ENCODE data around the gene IMPDH2.

- TF ChIP-seq CTCF (conservative IDR thresholded peaks at IDR 0.05; ENCODE audit: low read depth, low read length), result 0 out of 2 replicates have a peak, but pooled peaks have one; percentile 6
- TF ChIP-seq CEBPB (IDR thresholded peaks at IDR 0.05; ENCODE audit: low read depth, low read length), result peak; percentile 97
- TF ChIP-seq POLR2A (IDR thresholded peaks at IDR 0.05; ENCODE audit: low read depth, low read length), result peak; percentile 98
- TF ChIP-seq SMC3 (IDR thresholded peaks at IDR 0.05; ENCODE audit: low read depth, low read length), result peak; percentile 4; the same call in 1 of the 2 replicates
- no peak for TF ChIP-seq MAFK (IDR thresholded peaks at IDR 0.05; ENCODE audit: low read depth, low read length)
- TF ChIP-seq RCOR1 (IDR thresholded peaks at IDR 0.05; ENCODE audit: insufficient replicate concordance, low read length), result no peak
- TF ChIP-seq RFX5 (IDR thresholded peaks at IDR 0.05; ENCODE audit: low read depth, low read length), result no peak
- peak; percentile 68 for TF ChIP-seq MXI1 (IDR thresholded peaks at IDR 0.05; ENCODE audit: borderline replicate concordance, low read depth, low read length)
Observed at GRCh38 chr3:49028673-49029562, at the start of gene IMPDH2.

Measured in IMR-90 (cell line).